K562 (cell line): ENCODE measurements around the gene SPRR2A. TPM values are rescaled to one million over a fixed set of nuclear protein-coding genes. Genes with fewer than 3 reads are reported as not detected.

Source experiments
- ATAC-seq: fragments of 200-7000 bp; cut with Tn5 transposase; 3 replicates; pipeline ENCODE4 v1.9.1; 2020; ENCODE audit warnings: moderate library complexity
- BruUV-seq: library from RNA; stranded (reverse); fragments of 400-500 nt; replicated peaks from 2 replicates; lab custom pipeline; 2021; lab: Mats Ljungman, UMichigan
- CTCF ChIA-PET: fragments of 300-600 bp; formaldehyde crosslinking; extraction: SDS; loops from one replicate; lab custom pipeline; 2021; ENCODE audit warnings: low intra/inter-chr PET ratio; lab: Yijun Ruan, JAX
- POLR2A ChIA-PET: fragments of 300-600, 350-650 bp; sonication (Branson Sonifier 250); formaldehyde crosslinking; extraction: SDS; loops from one replicate; lab custom pipeline; 2021; ENCODE audit warnings: antibody characterized with exemption, inconsistent platforms; lab: Yijun Ruan, JAX
- DNase-seq, 4 experiments: peaks; one replicate each; pipeline versions ENCODE4 v3.0.0 to v3.0.0-alpha.2; 2011 to 2018; ENCODE audit warnings: low spot score in 3 of 4, mixed read lengths in 3 of 4; ENCODE audit errors: extremely low read depth in 1 of 4
- FAIRE-seq: peaks from 2 replicates; lab custom pipeline; 2011; peaks lifted over from hg19 to GRCh38; lab: Jason Lieb, UNC
- H2AFZ ChIP-seq: 2 replicates; pipeline ENCODE4 v1.6.0; 2011; ENCODE audit warnings: low read depth, low read length, control low read depth, inconsistent platforms
- H3K27ac ChIP-seq: fragments of 200-600 bp; 3 replicates; pipeline ENCODE4 v1.8.0; 2011; ENCODE audit warnings: low read depth, mild to moderate bottlenecking, control low read depth, inconsistent platforms, low read length, moderate library complexity, mixed read lengths; ENCODE audit errors: extremely low read depth
- H3K27me3 ChIP-seq, 2 experiments: fragments of 300-600 bp in 1 of 2; 2 replicates in 1 of 2; 3 replicates in 1 of 2; pipeline versions ENCODE4 v1.6.0 to v1.8.0; 2011; ENCODE audit warnings: inconsistent platforms in 2 of 2, low read length in 2 of 2, mild to moderate bottlenecking in 1 of 2, mixed read lengths in 1 of 2, moderate library complexity in 1 of 2; ENCODE audit not compliant: control insufficient read depth in 2 of 2, insufficient read depth in 2 of 2
- H3K36me3 ChIP-seq: fragments of 300-600 bp; 3 replicates; pipeline ENCODE4 v1.8.0; 2011; ENCODE audit warnings: mild to moderate bottlenecking, low read length, inconsistent platforms; ENCODE audit not compliant: control insufficient read depth, insufficient read depth
- H3K4me1 ChIP-seq, 2 experiments: fragments of 200-600 bp in 1 of 2; replicated peaks in 1 of 2; 2 replicates in 1 of 2; 3 replicates in 1 of 2; pipeline versions ENCODE4 v1.5.1 to v1.8.0; 2011; ENCODE audit warnings: inconsistent platforms in 2 of 2, low read length in 2 of 2, mild to moderate bottlenecking in 1 of 2, mixed read lengths in 1 of 2, moderate library complexity in 1 of 2; ENCODE audit not compliant: control insufficient read depth in 2 of 2, insufficient read depth in 2 of 2
- H3K4me2 ChIP-seq: 2 replicates; pipeline ENCODE4 v1.6.1; 2011; ENCODE audit warnings: low read length, control low read depth, inconsistent platforms, mixed read lengths; ENCODE audit not compliant: insufficient read depth
- H3K4me3 ChIP-seq: fragments of 200-600 bp; sonication (generic), shearing (Covaris generic); 2 replicates; pipeline ENCODE4 v1.5.1; 2016; ENCODE audit warnings: control low read depth, inconsistent platforms
- H3K79me2 ChIP-seq: fragments of 200-600 bp; 3 replicates; pipeline ENCODE4 v1.8.0; 2011; ENCODE audit warnings: low read length, inconsistent platforms; ENCODE audit not compliant: control insufficient read depth, insufficient read depth
- H3K9ac ChIP-seq, 2 experiments: 2 replicates each; pipeline versions ENCODE4 v1.6.0 to v1.6.1; 2011; ENCODE audit warnings: low read depth in 2 of 2, low read length in 2 of 2, control low read depth in 1 of 2, inconsistent platforms in 1 of 2, mild to moderate bottlenecking in 1 of 2, mixed read lengths in 1 of 2; ENCODE audit not compliant: insufficient read depth in 1 of 2
- H3K9me1 ChIP-seq: one replicate; pipeline ENCODE4 v1.6.0; 2011; ENCODE audit warnings: inconsistent platforms, mild to moderate bottlenecking, low read length, moderate library complexity; ENCODE audit not compliant: control insufficient read depth, insufficient read depth
- H3K9me3 ChIP-seq: replicated peaks from 2 replicates; pipeline ENCODE4 v1.5.1; 2011; ENCODE audit warnings: low read depth, low read length, inconsistent platforms; ENCODE audit not compliant: control insufficient read depth, insufficient read depth
- H4K20me1 ChIP-seq: replicated peaks from 2 replicates; pipeline ENCODE4 v1.6.1; 2011; ENCODE audit warnings: low read length, inconsistent platforms, mixed read lengths; ENCODE audit not compliant: control insufficient read depth, insufficient read depth
- E2F8 ChIP-seq: fragments of 450-650 bp; IDR thresholded peaks from 2 replicates; pipeline ENCODE4 v1.7.1; 2018; ENCODE audit warnings: mild to moderate bottlenecking, low read depth; ENCODE audit not compliant: partially characterized antibody
- EWSR1 ChIP-seq: fragments of 450-650 bp; IDR thresholded peaks from 2 replicates; pipeline ENCODE4 v1.6.1; 2018; ENCODE audit warnings: borderline replicate concordance, mild to moderate bottlenecking, low read depth, moderate library complexity; ENCODE audit not compliant: partially characterized antibody
- HMG20B ChIP-seq: fragments of 250-450 bp; sonication (Bioruptor Pico); IDR thresholded peaks from 2 replicates; pipeline ENCODE4 v1.5.0; 2021; ENCODE audit warnings: mild to moderate bottlenecking
- IRF9 ChIP-seq: fragments of 450-650 bp; IDR thresholded peaks from 2 replicates; pipeline ENCODE4 v1.6.1; 2016; ENCODE audit warnings: missing biosample characterization, missing genetic modification characterization
- MAFF ChIP-seq: IDR thresholded peaks from 2 replicates; pipeline ENCODE4 v1.6.1; 2012; ENCODE audit warnings: low read length, improper control_type of control experiment
- RREB1 ChIP-seq: fragments of 250-450 bp; sonication (Bioruptor Pico); IDR thresholded peaks from 2 replicates; pipeline ENCODE4 v1.4.0; 2020
- SFPQ ChIP-seq: fragments of 200-400 bp; formaldehyde crosslinking; IDR thresholded peaks from 2 replicates; pipeline ENCODE4 v1.6.1; 2017; ENCODE audit warnings: mild to moderate bottlenecking, low read depth, low read length, moderate library complexity
- SMARCB1 ChIP-seq: IDR thresholded peaks from 2 replicates; pipeline ENCODE4 v1.6.1; 2011; ENCODE audit warnings: improper control_type of control experiment, low read depth; ENCODE audit not compliant: insufficient read length
- ZKSCAN1 ChIP-seq: fragments of 150-350 bp; IDR thresholded peaks from 2 replicates; pipeline ENCODE4 v1.6.1; 2016; ENCODE audit warnings: low read depth, low read length
- WGBS: fragments of 100-300 bp; shearing (Covaris generic); methylation state at CpG from one replicate; pipeline ENCODE4 v1.1.6; 2016; ENCODE audit warnings: low coverage, mixed read lengths; ENCODE audit not compliant: insufficient coverage; ENCODE audit errors: missing lambda C conversion rate; 5-methylcytosine and 5-hydroxymethylcytosine counted together
- in situ Hi-C: fragments of 300-500 bp; cut with MboI; formaldehyde crosslinking; loops from 4 replicates; pipeline ENCODE4 v1.15.0; 2018; ENCODE audit warnings: inconsistent platforms, mixed read lengths
- intact Hi-C: fragments of 100-400 bp; cut with micrococcal nuclease; formaldehyde crosslinking; loops from 2 replicates; pipeline ENCODE4 v1.14.2; 2022
- polyA plus RNA-seq, 8 experiments: library from polyadenylated mRNA; depleted of rRNA in 4 of 8; stranded (reverse) in 5 of 8; unstranded in 3 of 8; fragments of >200 nt; fragmentation: Nextera tagmentation in 2 of 8; fragmentation: Illumina TruSeq in 1 of 8; extraction: Ambion mirVana in 2 of 8; extraction: Trizol in 1 of 8; gene quantifications; 2 replicates each; pipeline versions ENCODE4 v1.2.1 to v1.2.3, GENCODE V29; 2011 to 2014; ENCODE audit warnings: inconsistent platforms in 1 of 8, missing spikeins in 1 of 8
- total RNA-seq, 7 experiments: library from RNA; depleted of rRNA in 6 of 7; stranded (reverse); fragments of >200 nt in 6 of 7; fragmentation: Illumina TruSeq in 2 of 7; extraction: Trizol in 2 of 7; gene quantifications; 2 replicates each; pipeline versions ENCODE4 v1.2.1 to v1.2.3, GENCODE V29; 2011 to 2021; ENCODE audit warnings: low replicate concordance in 1 of 7

SPRR2A gene
- total and polyA plus RNA-seq, 9 of the 15 experiments (the other 6 are each of a cell fraction or from before 2014, with no cell fraction given): 0.17 TPM; not detected in 8

GRCh38 chr1:153057375-153057774 is at the start of gene SPRR2A (continued):
- TF ChIP-seq RREB1 (CRISPR knock-in tag): no peak
- TF ChIP-seq HMG20B (CRISPR knock-in tag): no peak
- no peak for TF ChIP-seq MAFF
- TF ChIP-seq, all 486 proteins: peak for 0

- H4K20me1 ChIP-seq: no peaks in the 10 kb centered on the region
- WGBS: 43% methylated on average over 5 of the region's 5 CpGs
- intact Hi-C loops: no loop called here
- H3K4me3 ChIP-seq: no peak overlapping the region
- in situ Hi-C loops: no loop called here
- H3K27ac ChIP-seq: no peak overlapping the region
- H3K4me2 ChIP-seq: no peak overlapping the region
- H3K27me3 ChIP-seq: no peaks in the 10 kb centered on the region; a peak in 1 of 5 replicates
- POLR2A ChIA-PET: no interaction called here
- FAIRE-seq (no peak), ATAC-seq (no peak), DNase-seq (no peak)
- H3K79me2 ChIP-seq: no peaks in the 10 kb centered on the region
- H3K4me1 ChIP-seq: no peaks in the 10 kb centered on the region; a peak in 1 of 5 replicates
- no TSS peak for BruUV-seq
- H3K36me3 ChIP-seq: no peaks in the 10 kb centered on the region
- no peaks in the 10 kb centered on the region for H3K9me1 ChIP-seq
- no peak overlapping the region for H3K9ac ChIP-seq
- CTCF ChIA-PET: no interaction called here
- H3K9me3 ChIP-seq: no peaks in the 10 kb centered on the region
- no peak overlapping the region for H2AFZ ChIP-seq
- no peak for TF ChIP-seq SMARCB1
- no peak for TF ChIP-seq E2F8
- no peak for TF ChIP-seq EWSR1
- TF ChIP-seq SFPQ: no peak
- TF ChIP-seq IRF9: no peak
- no peak for TF ChIP-seq ZKSCAN1
Observed at GRCh38 chr1:153100245-153100644, 42.9 kb upstream of the SPRR2A start.
